HL-60/S4 treated with phorbol 12-myristate 13-acetate at 8.2 ng/mL for 4 days and 3 days (cell line): ENCODE measurements around the gene PRKD1.

Source experiments
- in situ Hi-C: fragments of 300-500 bp; cut with MboI; formaldehyde crosslinking; loops from 2 replicates; pipeline ENCODE4 v1.15.0; 2022; ENCODE audit warnings: low sequenced_read_pairs

Gene PRKD1

GRCh38 chr14:29687071-29687765, 240.4 kb downstream of the PRKD1 start:
- in situ Hi-C loops: no loop called here

DNA sequence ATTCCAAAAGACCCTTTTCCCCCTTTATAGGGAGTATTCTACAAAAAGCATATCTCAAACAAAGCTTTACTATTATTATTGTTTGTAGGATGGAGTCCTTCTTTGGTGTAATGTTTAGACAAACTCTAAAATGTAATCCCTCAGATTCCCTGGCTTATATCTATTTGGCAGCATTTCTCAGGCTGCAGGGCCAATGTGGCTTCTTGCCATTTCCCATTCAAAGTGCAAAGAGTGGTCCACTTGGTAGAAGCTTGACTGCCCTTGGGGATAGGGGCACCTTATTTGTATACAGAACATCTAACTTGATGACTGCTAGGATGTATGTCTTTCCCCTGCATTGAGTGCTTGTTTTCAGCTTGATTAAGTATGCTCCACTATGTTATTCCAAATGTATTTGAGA, 242.7 kb downstream of the PRKD1 start:
- in situ Hi-C loops: no loop called here

GRCh38 chr14:29682789-29683188, 244.9 kb downstream of the PRKD1 start:
- in situ Hi-C loops: no loop called here

GRCh38 chr14:29681316-29681715, 246.3 kb downstream of the PRKD1 start:
- in situ Hi-C loops: no loop called here

- in situ Hi-C loops: no loop called here
These were observed 252.9 kb downstream of the PRKD1 start for GRCh38 chr14:29674566-29675285.

DNA sequence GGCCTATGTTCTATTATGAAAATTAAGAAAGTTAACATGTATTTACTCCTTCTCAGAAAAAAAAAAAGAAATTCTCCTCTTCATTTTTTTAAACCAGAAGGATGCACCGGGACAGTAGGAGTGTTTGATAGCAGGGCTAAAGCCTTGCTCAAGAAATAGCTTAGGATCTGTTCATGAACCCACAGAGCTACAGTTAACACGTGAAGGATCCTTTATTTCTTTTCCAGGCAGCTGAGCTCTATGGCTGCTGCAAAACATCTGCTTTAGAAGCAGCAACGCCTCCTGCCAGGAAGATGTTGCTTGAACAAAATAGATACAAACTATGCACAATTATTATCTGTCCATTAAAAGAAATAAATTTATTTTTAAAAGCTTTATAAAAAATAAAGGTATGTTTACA, 254.8 kb downstream of the PRKD1 start:
- in situ Hi-C loops: no loop called here

DNA sequence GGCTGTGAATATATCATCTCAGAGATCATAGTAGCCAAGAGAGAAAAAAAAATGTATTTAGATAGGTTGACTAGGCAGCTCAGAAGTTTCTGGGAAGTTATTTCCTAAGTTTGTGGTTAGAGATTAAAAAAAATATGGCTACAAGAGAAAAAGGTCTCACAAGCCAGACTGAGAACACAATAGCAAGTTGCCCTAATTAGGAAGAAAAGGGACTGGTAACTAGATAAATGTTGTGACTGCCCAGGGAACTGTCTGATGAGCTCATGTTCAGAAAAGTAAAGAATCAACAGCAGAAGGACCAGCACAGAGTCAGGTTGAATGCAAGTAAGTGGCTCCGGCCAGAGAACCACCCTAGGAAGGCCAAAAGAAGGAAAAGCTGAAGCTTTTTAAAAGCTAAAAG, 256.6 kb downstream of the PRKD1 start:
- in situ Hi-C loops: no loop called here

DNA sequence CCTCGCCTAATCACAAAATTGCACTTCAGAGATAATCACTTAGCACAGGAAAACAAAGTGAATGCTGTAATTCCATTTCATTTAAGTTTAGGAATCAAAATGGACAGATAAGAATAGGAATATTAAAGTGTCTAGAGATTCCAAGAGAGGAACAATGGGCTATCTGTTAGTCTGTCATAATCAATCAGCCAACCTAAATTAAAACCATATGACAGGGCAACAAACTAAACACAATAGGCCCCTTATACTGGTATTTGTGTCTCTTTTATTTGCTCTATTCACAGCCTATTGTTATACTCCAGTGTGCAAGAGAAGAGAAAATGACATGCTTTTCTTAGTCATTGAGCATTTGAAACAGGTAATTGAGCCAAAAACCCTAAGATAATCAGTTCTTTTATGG, 259.4 kb downstream of the PRKD1 start:
- in situ Hi-C loops: no loop called here

DNA sequence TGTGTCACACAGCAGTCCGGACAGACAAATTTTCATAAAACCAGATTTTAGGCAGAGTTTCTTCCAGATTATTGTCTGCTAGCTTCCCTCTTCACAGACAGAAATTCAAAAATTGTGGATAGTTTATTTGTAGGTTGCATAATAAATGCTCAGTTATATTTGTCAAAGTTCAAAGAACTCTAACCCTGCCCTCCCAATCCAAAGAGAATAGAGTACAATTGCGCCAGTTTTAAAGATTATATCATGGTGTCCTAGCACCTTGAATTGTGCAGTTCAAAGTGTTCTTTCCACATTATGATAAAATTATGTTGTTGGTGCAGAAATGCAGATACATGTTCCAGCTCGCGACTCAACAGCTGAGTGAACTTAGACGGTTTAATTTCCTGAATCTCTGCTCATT, 263.1 kb downstream of the PRKD1 start:
- in situ Hi-C loops: no loop called here

GRCh38 chr14:29663281-29663801, 264.3 kb downstream of the PRKD1 start:
- in situ Hi-C loops: no loop called here

GRCh38 chr14:29654901-29655550, 272.6 kb downstream of the PRKD1 start:
- in situ Hi-C loops: no loop called here

DNA sequence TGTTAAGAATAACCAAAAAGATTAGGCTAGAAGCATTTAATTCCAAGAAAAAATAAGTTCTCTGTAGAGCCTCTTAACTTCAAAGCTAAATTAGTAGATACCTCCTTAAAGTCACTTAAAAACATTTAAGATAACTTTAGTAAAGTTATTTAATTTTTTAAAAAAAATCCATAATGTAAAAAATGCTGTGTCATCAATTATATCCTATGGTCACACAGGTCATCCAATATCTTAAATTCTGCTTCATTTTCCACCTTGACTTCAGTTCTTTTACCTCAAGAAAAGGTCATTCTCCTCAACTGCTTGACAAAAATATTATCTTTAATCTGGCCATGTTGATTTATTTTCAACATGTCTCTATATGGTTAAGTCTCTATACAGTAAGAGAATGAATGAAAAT, 274.3 kb downstream of the PRKD1 start:
- in situ Hi-C loops: no loop called here

DNA sequence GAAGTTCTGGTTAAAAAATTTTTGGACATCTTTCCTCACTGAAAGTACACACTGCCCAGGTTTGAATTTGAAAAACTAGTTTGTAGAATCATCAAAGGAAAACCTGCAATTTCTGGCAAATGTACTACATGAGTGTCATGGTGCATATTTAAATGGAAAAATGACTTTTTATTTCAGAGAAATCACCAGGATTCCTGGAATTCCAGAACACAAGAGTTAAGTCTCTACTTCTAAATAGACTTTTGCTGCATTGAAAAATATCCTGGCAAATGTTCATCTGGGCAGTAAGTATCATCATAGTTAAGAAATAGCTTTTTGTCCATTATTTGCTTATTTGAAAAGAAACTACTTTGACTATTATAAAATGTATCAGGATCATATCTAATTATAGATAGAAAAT, 275.1 kb downstream of the PRKD1 start:
- in situ Hi-C loops: no loop called here

DNA sequence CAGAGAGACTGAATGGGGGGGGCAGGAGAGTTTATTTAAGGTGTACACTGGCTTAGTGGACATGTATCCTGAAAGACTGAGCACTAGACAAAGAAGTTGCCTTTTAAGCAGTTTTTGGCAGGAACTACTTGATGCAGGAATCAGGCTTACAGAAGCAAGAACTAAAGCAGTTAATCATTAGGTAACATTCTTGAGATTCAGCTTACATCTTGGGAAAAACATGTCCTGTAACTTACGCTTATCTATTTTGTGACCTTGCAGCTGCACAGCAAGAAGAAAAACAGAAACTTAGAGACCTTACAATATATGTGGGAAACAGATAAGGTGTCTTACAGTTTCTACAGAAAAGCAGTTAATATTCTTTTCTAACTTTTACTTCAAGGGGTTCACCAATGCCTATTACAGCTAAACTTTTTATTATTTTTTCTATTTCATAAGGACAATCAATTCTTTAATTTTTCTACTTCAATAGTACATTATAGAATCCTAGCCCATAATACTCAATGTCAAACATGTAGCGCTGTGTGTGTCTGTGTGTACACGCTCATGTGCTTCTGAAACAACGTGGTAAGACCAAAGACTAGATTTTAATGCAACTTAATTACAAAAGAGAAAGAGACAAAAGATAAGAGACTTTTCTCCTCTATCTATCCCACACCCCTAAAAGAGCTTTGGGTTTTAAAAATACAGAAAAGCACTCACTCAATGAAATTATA, 276.9 kb downstream of the PRKD1 start:
- in situ Hi-C loops: no loop called here

DNA sequence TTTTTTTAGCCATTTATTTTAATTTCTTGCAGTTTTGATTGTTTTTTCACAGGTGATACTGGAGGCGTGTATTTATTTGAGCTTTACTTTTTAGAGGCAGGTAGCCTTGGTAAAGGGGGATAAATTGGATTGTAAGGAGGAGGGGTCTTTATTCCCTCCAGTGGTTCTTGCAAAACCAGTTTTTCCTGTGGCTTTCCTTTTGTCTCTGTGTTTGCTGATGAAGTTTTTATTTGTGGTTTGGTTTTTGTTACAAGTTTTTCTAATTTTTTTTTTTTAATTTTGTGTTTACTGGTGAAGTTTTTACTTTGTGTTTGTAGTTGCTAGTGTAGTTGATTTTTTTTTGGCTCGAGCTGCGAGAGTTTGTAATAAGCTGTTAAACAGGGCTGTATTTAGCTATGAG, 278.5 kb downstream of the PRKD1 start:
- in situ Hi-C loops: no loop called here

GRCh38 chr14:29648045-29648444, 279.6 kb downstream of the PRKD1 start:
- in situ Hi-C loops: no loop called here

- in situ Hi-C loops: no loop called here
These were observed 282.5 kb downstream of the PRKD1 start for GRCh38 chr14:29645117-29645516.

DNA sequence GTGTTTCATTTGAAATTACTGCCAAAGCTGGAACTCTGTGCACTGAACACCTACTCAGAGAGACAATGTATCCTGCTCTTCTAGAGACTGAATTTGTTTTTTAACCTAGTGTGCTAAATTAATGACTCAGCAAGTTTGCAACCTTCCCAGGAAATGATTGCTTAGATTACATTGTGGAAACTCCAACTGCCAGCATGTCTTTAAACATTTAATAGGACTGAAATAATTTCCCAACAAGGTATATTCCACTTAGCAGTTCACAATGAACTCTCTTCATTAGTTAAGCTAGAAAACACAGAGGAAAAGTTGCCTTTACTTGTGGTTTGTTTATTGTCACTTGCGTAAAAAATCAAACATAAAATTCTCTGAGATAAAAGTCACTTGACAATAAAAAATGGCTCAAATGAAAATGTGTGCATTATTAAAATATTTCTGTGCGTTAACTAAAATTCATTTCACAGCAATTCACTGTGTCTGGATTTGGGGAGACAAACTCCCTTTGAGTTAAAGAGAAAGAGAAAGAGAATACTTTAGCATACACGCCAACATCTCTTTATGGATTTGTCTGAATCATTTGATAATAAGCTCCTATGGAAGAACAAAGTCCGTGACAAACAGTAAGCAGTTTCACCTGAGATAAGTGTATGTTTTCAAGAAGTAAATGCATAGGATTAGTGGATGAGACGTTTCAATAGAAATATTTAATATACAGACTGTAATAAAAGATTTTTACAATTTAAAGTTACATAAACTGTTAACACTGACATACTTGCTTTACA, 284.0 kb downstream of the PRKD1 start:
- in situ Hi-C loops: no loop called here

- in situ Hi-C loops: no loop called here
These were observed 290.2 kb downstream of the PRKD1 start for GRCh38 chr14:29637411-29637810.

GRCh38 chr14:29636870-29637269, 290.8 kb downstream of the PRKD1 start:
- in situ Hi-C loops: no loop called here
